Breast epithelium (tissue), 3 donors: Measurements from ENCODE around the gene PHRF1.

Experiments used
- CTCF ChIP-seq, 3 donors: fragments of 450-650 bp; IDR thresholded peaks; one replicate each; pipeline ENCODE4 v1.5.1; 2016 to 2017; ENCODE audit warnings: antibody characterized with exemption in 3 of 3, mild to moderate bottlenecking in 3 of 3, moderate library complexity in 3 of 3
- POLR2AphosphoS5 ChIP-seq, 3 donors: sonication (generic); formaldehyde crosslinking; IDR thresholded peaks; one replicate each; pipeline ENCODE4 v1.6.1; 2017; ENCODE audit warnings: antibody characterized with exemption in 3 of 3

GRCh38 chr11:625636-626268 is 49.5 kb downstream of the PHRF1 start:
- TF ChIP-seq CTCF (IDR thresholded peaks at IDR 0.05) = no peak
- TF ChIP-seq POLR2AphosphoS5 (IDR thresholded peaks at IDR 0.05) = no peak
